Esophagus squamous epithelium (tissue), 5 donors: Measurements from ENCODE around the gene AXIN1. TPM values are rescaled to one million over a fixed set of nuclear protein-coding genes. Genes with fewer than 3 reads are reported as not detected.
A peak's percentile ranks its signal among the peaks of the same experiment; 100 is the strongest.
"Not testable (repeated sequence)": the region's sequence is repeated elsewhere in the genome, so short reads cannot be mapped to it uniquely, and the experiment has no call there.

Source experiments
- DNase-seq: peaks from one replicate; lab custom pipeline; 2025; lab: John Stamatoyannopoulos, UW
- H3K27ac ChIP-seq, 4 donors: fragments of 200-600 bp; sonication (generic); one replicate each; pipeline ENCODE4 v1.5.1; 2016 to 2019; ENCODE audit warnings: mild to moderate bottlenecking in 1 of 4
- H3K27me3 ChIP-seq, 4 donors: fragments of 200-600 bp; sonication (generic); 1 replicate in 3 of 4; 2 replicates in 1 of 4; pipeline versions ENCODE4 v1.5.1 to v1.6.0; 2017 to 2021; ENCODE audit warnings: antibody characterized with exemption in 1 of 4
- H3K36me3 ChIP-seq, 3 donors: fragments of 200-600 bp; sonication (generic); one replicate each; pipeline ENCODE4 v1.5.1; 2016 to 2019
- H3K4me1 ChIP-seq, 3 donors: fragments of 200-600 bp; sonication (generic); one replicate each; pipeline ENCODE4 v1.5.1; 2017 to 2019
- H3K4me3 ChIP-seq, 4 donors: fragments of 200-600 bp; sonication (generic); 1 replicate in 3 of 4; 2 replicates in 1 of 4; pipeline ENCODE4 v1.5.1; 2016 to 2019; ENCODE audit warnings: mild to moderate bottlenecking in 2 of 4, moderate library complexity in 1 of 4
- H3K9me3 ChIP-seq, 3 donors: fragments of 200-600 bp; sonication (generic); one replicate each; pipeline ENCODE4 v1.5.1; 2016 to 2019
- CTCF ChIP-seq, 6 experiments: fragments of 450-650 bp in 4 of 6; fragments of 200-600 bp in 2 of 6; sonication (generic) in 2 of 6; IDR thresholded peaks; one replicate each; pipeline ENCODE4 v1.5.1; 2016 to 2019; ENCODE audit warnings: antibody characterized with exemption in 6 of 6, mild to moderate bottlenecking in 4 of 6, moderate library complexity in 4 of 6
- POLR2A ChIP-seq, 4 donors: fragments of 450-650 bp; IDR thresholded peaks; one replicate each; pipeline ENCODE4 v1.6.1; 2017; ENCODE audit warnings: antibody characterized with exemption in 4 of 4, mild to moderate bottlenecking in 4 of 4, moderate library complexity in 3 of 4
- WGBS, 2 donors: methylation state at CpG; one replicate each; pipeline ENCODE4 v1.1.5; 2018; 5-methylcytosine and 5-hydroxymethylcytosine counted together
- intact Hi-C: fragments of 100-400 bp; cut with DNase I; formaldehyde crosslinking; loops from one replicate; pipeline ENCODE4 v1.15.0; 2022
- total RNA-seq, 4 donors: library from RNA; depleted of rRNA; stranded (reverse); fragments of >200 nt; gene quantifications; one replicate each; pipeline ENCODE4 v1.1.0, GENCODE V29; 2016
- donor health status: DM: yes; HTN: yes; CAD: no.

AXIN1 gene
- total RNA-seq, 4 donors from 2014 or later = 17.8 to 32.2 (median 22.2) TPM

DNA sequence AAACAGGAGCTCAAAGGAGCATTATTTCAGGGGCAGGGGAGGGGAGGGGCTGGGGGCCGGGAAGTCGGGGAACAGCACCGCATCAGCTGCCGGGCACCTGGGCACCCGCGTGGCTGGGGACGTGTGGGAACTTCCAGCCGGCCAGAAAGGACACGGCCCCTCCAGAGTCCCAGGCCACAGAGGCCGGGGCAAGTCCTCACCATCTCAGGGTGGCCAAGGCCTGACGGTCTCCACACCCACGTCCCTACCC, 28.2 kb upstream of the AXIN1 start:
- H3K27me3 ChIP-seq = no peaks in the 10 kb centered on the region
- H3K36me3 ChIP-seq = peaks cover 0 to 23% (median 6%) of the 10 kb centered on the region in 3 donors
- intact Hi-C loops = no loop called here
- WGBS, 2 donors = 0 to 10% methylated on average over 2 to 6 of the region's 12 CpGs
- DNase-seq = no peak
- H3K4me3 ChIP-seq = peak overlapping the region; percentile 65 to 100 (median 94)
- TF ChIP-seq CTCF (IDR thresholded peaks at IDR 0.05) = no peak
- TF ChIP-seq POLR2A (IDR thresholded peaks at IDR 0.05) = no peak
- peak overlapping the region; percentile 64 to 91 (median 90) for H3K27ac ChIP-seq
- peaks cover 30 to 59% (median 42%) of the 10 kb centered on the region in 3 donors for H3K4me1 ChIP-seq
- no peaks in the 10 kb centered on the region for H3K9me3 ChIP-seq

DNA sequence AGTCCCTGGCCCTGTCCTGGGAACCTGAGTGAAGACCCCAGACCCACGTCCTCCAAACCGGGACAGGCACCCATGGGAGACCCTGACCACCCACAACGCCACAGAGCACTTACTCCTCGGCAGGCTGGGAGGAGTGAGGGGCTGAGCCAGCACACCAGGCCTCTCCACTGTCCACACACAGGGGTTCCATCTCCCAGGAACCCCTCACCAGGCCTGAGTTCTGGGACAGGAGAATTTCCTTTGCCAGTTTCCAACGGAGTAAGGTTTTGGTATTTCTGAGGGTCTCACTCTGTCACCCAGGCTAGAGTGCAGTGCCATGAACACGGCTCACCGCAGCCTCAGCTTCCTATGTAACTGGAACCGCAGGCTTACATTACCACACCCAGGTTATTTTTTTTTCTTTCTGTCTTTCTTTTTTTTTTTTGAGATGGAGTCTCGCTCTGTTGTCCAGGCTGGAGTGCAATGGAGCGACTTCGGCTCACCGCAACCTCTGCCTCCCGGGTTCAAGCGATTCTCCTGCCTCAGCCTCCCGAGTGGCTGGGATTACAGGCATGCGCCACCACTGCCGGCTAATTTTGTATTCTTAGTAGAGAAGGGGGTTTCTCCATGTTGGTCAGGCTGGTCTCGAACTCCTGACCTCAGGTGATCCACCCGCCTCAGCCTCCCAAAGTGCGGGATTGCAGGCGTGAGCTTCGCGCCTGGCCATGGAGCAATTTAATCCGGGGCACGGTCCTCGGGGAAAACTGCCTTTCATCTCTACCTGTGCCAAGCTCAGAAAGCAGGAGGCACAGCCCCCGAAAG, 27.6 kb upstream of the AXIN1 start:
- Histone ChIP-seq H3K4me3 (peak overlapping the region; percentile 65 to 100 (median 94)), H3K9me3 (no peaks in the 10 kb centered on the region), H3K27ac (peak overlapping the region in 1 of 4 donors; percentile 2), H3K27me3 (no peaks in the 10 kb centered on the region), H3K4me1 (peaks cover 30 to 59% (median 42%) of the 10 kb centered on the region in 3 donors), H3K36me3 (peaks cover 0 to 28% (median 6%) of the 10 kb centered on the region in 3 donors)
- no peak for DNase-seq
- WGBS, 2 donors = 74 to 77% methylated on average over 15 to 16 of the region's 27 CpGs
- intact Hi-C loops = no loop called here
- TF ChIP-seq CTCF (IDR thresholded peaks at IDR 0.05) = no peak

- H3K9me3 ChIP-seq = no peaks in the 10 kb centered on the region
- intact Hi-C loops = no loop called here
- H3K27ac ChIP-seq = peak overlapping the region in 1 of 4 donors; percentile 2
- peak overlapping the region in 1 of 4 donors; percentile 21 for H3K4me3 ChIP-seq
- H3K27me3 ChIP-seq = no peaks in the 10 kb centered on the region
- WGBS, 2 donors = 96% methylated on average over 4 of the region's 16 CpGs; no CpG with 5 or more reads in 1 of the 2 donors
- H3K4me1 ChIP-seq = peaks cover 30 to 53% (median 42%) of the 10 kb centered on the region in 3 donors
- H3K36me3 ChIP-seq = peaks cover 0 to 36% (median 11%) of the 10 kb centered on the region in 3 donors
- DNase-seq = no peak
- TF ChIP-seq CTCF (IDR thresholded peaks at IDR 0.05) (no peak), POLR2A (IDR thresholded peaks at IDR 0.05) (no peak)
These were observed 26.8 kb upstream of the AXIN1 start for GRCh38 chr16:379183-379960.

- intact Hi-C loops = no loop called here
- WGBS, 2 donors = 96% methylated on average over 5 of the region's 14 CpGs; no CpG with 5 or more reads in 1 of the 2 donors
- TF ChIP-seq CTCF (IDR thresholded peaks at IDR 0.05) = no peak
- no peak for TF ChIP-seq POLR2A (IDR thresholded peaks at IDR 0.05)
- Histone ChIP-seq H3K4me1 (peaks cover 25 to 47% (median 39%) of the 10 kb centered on the region in 3 donors), H3K9me3 (no peaks in the 10 kb centered on the region), H3K27ac (no peak overlapping the region), H3K27me3 (no peaks in the 10 kb centered on the region), H3K4me3 (no peak overlapping the region), H3K36me3 (peaks cover 0 to 42% (median 11%) of the 10 kb centered on the region in 3 donors)
- DNase-seq = no peak
These were observed 26.3 kb upstream of the AXIN1 start for GRCh38 chr16:378821-379182.

DNA sequence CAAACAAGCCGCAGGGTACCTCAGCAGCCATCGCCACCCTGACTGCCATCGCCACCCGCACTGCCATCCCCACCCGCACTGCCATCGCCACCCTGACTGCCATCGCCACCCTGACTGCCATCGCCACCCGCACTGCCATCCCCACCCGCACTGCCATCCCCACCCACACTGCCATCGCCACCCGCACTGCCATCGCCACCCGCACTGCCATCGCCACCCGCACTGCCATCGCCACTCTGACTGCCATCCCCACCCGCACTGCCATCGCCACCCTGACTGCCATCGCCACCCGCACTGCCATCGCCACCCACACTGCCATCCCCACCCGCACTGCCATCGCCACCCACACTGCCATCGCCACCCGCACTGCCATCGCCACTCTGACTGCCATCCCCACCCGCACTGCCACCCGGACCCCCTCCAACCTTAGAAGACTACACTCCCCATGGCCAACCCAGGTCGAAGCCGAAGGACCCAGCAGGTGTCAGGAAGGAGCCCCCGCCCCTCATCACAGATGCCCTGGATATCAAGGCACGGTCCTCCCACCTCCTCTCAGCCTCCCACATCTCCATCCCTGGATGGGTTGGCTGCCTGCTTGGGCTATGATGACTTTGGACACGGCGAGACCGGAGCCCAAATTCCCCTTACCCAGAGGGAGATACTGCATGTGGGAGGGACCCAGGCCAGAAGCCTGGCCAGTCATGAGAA, 25.7 kb upstream of the AXIN1 start:
- not testable (repeated sequence) for H3K27ac ChIP-seq

More for the DNA sequence above, 25.7 kb upstream of the AXIN1 start:
- H3K9me3 ChIP-seq, DNase-seq, intact Hi-C loops, H3K27me3 ChIP-seq, H3K4me3 ChIP-seq: not testable (repeated sequence)
- H3K36me3 ChIP-seq = peaks cover 0 to 47% (median 11%) of the 10 kb centered on the region in 3 donors
- 93 to 98% methylated on average over 11 to 31 of the region's 36 CpGs for WGBS, 2 donors
- peaks cover 22 to 42% (median 35%) of the 10 kb centered on the region in 3 donors for H3K4me1 ChIP-seq
